K562 (cell line): ENCODE results near the gene ANP32B. TPM values are rescaled to one million over a fixed set of nuclear protein-coding genes. Genes with fewer than 3 reads are reported as not detected.

Experiments used
- ARHGAP35 ChIP-seq: fragments of 450-650 bp; IDR thresholded peaks from 2 replicates; pipeline ENCODE4 v1.6.1; 2018; ENCODE audit not compliant: partially characterized antibody
- GATA2 ChIP-seq: sonication (generic); formaldehyde crosslinking; IDR thresholded peaks from 2 replicates; pipeline ENCODE4 v1.4.0; 2020; ENCODE audit warnings: mild to moderate bottlenecking, missing genetic modification reagents
- HDAC1 ChIP-seq, 2 experiments: fragments of 450-650 bp; IDR thresholded peaks; 2 replicates each; pipeline ENCODE4 v1.6.1; 2016 to 2017; ENCODE audit warnings: inconsistent platforms in 1 of 2, mild to moderate bottlenecking in 1 of 2, moderate library complexity in 1 of 2
- HDAC8 ChIP-seq: fragments of 450-650 bp; IDR thresholded peaks from 2 replicates; pipeline ENCODE4 v1.6.1; 2016; ENCODE audit warnings: mild to moderate bottlenecking, missing genetic modification characterization, moderate library complexity, missing compliant biosample characterization
- ILF3 ChIP-seq: fragments of 450-650 bp; IDR thresholded peaks from 2 replicates; pipeline ENCODE4 v1.6.1; 2018; ENCODE audit warnings: antibody characterized with exemption, mild to moderate bottlenecking, moderate library complexity, borderline replicate concordance
- KLF6 ChIP-seq: fragments of 250-450 bp; sonication (Bioruptor Pico); IDR thresholded peaks from 2 replicates; pipeline ENCODE4 v1.4.0; 2020; ENCODE audit warnings: mild to moderate bottlenecking, moderate library complexity, borderline replicate concordance
- MXD1 ChIP-seq: fragments of 250-450 bp; sonication (Bioruptor Pico); IDR thresholded peaks from 2 replicates; pipeline ENCODE4 v1.8.0; 2021; ENCODE audit warnings: borderline replicate concordance, mild to moderate bottlenecking, moderate library complexity; ENCODE audit not compliant: poor library complexity, severe bottlenecking
- POLR2B ChIP-seq: fragments of 450-650 bp; IDR thresholded peaks from 2 replicates; pipeline ENCODE4 v1.6.1; 2018; ENCODE audit warnings: low read depth; ENCODE audit not compliant: partially characterized antibody
- PTRF ChIP-seq: fragments of 450-650 bp; IDR thresholded peaks from 2 replicates; pipeline ENCODE4 v1.6.1; 2016; ENCODE audit warnings: mild to moderate bottlenecking, missing genetic modification characterization, missing compliant biosample characterization
- RCOR1 ChIP-seq, 2 experiments: IDR thresholded peaks; 2 replicates each; pipeline ENCODE4 v1.6.1; 2012; ENCODE audit warnings: low read depth in 2 of 2, low read length in 2 of 2, borderline replicate concordance in 1 of 2, improper control_type of control experiment in 1 of 2
- SIN3A ChIP-seq, 2 experiments: fragments of 150-350 bp in 1 of 2; IDR thresholded peaks; 2 replicates each; pipeline ENCODE4 v1.6.1; 2011 to 2016; ENCODE audit warnings: borderline replicate concordance in 2 of 2, low read depth in 2 of 2, low read length in 2 of 2, mild to moderate bottlenecking in 2 of 2, moderate library complexity in 2 of 2; ENCODE audit not compliant: control insufficient read depth in 1 of 2
- TAL1 ChIP-seq: fragments of 450-650 bp; IDR thresholded peaks from 2 replicates; pipeline ENCODE4 v1.6.1; 2016; ENCODE audit warnings: mild to moderate bottlenecking
- TCF15 ChIP-seq: fragments of 250-450 bp; sonication (Bioruptor Pico); IDR thresholded peaks from 2 replicates; pipeline ENCODE4 v1.8.0; 2022; ENCODE audit warnings: moderate library complexity, mild to moderate bottlenecking, inconsistent platforms
- WHSC1 ChIP-seq: IDR thresholded peaks from one replicate; pipeline ENCODE4 v1.6.1; 2012; ENCODE audit warnings: low read length, control low read depth, inconsistent platforms
- ZBTB34 ChIP-seq: fragments of 250-450 bp; sonication (Bioruptor Pico); IDR thresholded peaks from 2 replicates; pipeline ENCODE4 v1.8.0; 2021; ENCODE audit warnings: mild to moderate bottlenecking, moderate library complexity
- ZNF175 ChIP-seq: fragments of 200-800 bp; sonication (Bioruptor generic); IDR thresholded peaks from 2 replicates; pipeline ENCODE4 v1.6.1; 2016; ENCODE audit warnings: low read depth, mild to moderate bottlenecking, missing genetic modification characterization, missing compliant biosample characterization
- ZNF311 ChIP-seq: fragments of 250-450 bp; sonication (Bioruptor Pico); IDR thresholded peaks from 2 replicates; pipeline ENCODE4 v1.4.0; 2020; ENCODE audit warnings: mild to moderate bottlenecking, moderate library complexity
- ZNF384 ChIP-seq: IDR thresholded peaks from 2 replicates; pipeline ENCODE4 v1.6.1; 2012; ENCODE audit warnings: low read depth, low read length, improper control_type of control experiment
- ZNF699 ChIP-seq: fragments of 250-450 bp; sonication (Bioruptor Pico); IDR thresholded peaks from 2 replicates; pipeline ENCODE4 v1.8.0; 2021; ENCODE audit warnings: mild to moderate bottlenecking, moderate library complexity; ENCODE audit not compliant: insufficient replicate concordance
- ZNF707 ChIP-seq: fragments of 250-450 bp; sonication (Bioruptor Pico); conservative IDR thresholded peaks from 2 replicates; pipeline ENCODE4 v1.8.0; 2022; ENCODE audit warnings: inconsistent platforms, mild to moderate bottlenecking, moderate library complexity
- ZNF740 ChIP-seq, 3 experiments: fragments of 200-800 bp in 1 of 3; sonication (Bioruptor generic) in 1 of 3; sonication (generic) in 1 of 3; formaldehyde crosslinking in 1 of 3; IDR thresholded peaks; 2 replicates each; pipeline versions ENCODE4 v1.6.1 to v1.8.0; 2016 to 2022; ENCODE audit warnings: mild to moderate bottlenecking in 2 of 3, missing compliant biosample characterization in 2 of 3, missing genetic modification characterization in 2 of 3, missing genetic modification reagents in 1 of 3
- ZNF76 ChIP-seq: fragments of 250-450 bp; sonication (Bioruptor Pico); IDR thresholded peaks from 2 replicates; pipeline ENCODE4 v1.4.0; 2020; ENCODE audit warnings: mild to moderate bottlenecking, moderate library complexity, borderline replicate concordance
- ZNF766 ChIP-seq: fragments of 200-800 bp; sonication (Bioruptor generic); conservative IDR thresholded peaks from 2 replicates; pipeline ENCODE4 v1.6.1; 2016; ENCODE audit warnings: missing genetic modification characterization, missing compliant biosample characterization
- polyA plus RNA-seq, 8 experiments: library from polyadenylated mRNA; depleted of rRNA in 4 of 8; stranded (reverse) in 5 of 8; unstranded in 3 of 8; fragments of >200 nt; fragmentation: Nextera tagmentation in 2 of 8; fragmentation: Illumina TruSeq in 1 of 8; extraction: Ambion mirVana in 2 of 8; extraction: Trizol in 1 of 8; gene quantifications; 2 replicates each; pipeline versions ENCODE4 v1.2.1 to v1.2.3, GENCODE V29; 2011 to 2014; ENCODE audit warnings: inconsistent platforms in 1 of 8, missing spikeins in 1 of 8
- total RNA-seq, 7 experiments: library from RNA; depleted of rRNA in 6 of 7; stranded (reverse); fragments of >200 nt in 6 of 7; fragmentation: Illumina TruSeq in 2 of 7; extraction: Trizol in 2 of 7; gene quantifications; 2 replicates each; pipeline versions ENCODE4 v1.2.1 to v1.2.3, GENCODE V29; 2011 to 2021; ENCODE audit warnings: low replicate concordance in 1 of 7

ANP32B gene
- total and polyA plus RNA-seq, 9 of the 15 experiments (the other 6 are each of a cell fraction or from before 2014, with no cell fraction given) = 68.9 to 815 (median 141) TPM

- 0 out of 2 replicates have a peak, but pooled peaks have one; percentile 26 for TF ChIP-seq ZBTB34 (CRISPR knock-in tag)
- peak; percentile 43 for TF ChIP-seq MXD1 (CRISPR knock-in tag)
- no peak for TF ChIP-seq ARHGAP35
- TF ChIP-seq ZNF740 (CRISPR knock-in tag; IDR thresholded peaks at IDR 0.05) = no peak
- TF ChIP-seq ZNF740 (tag; IDR thresholded peaks at IDR 0.05) = peak in 1 of 2 experiments; percentile 73; a peak in 2 of 4 replicates
- TF ChIP-seq ZNF384 = peak; percentile 25; the same call in 1 of the 2 replicates
- TF ChIP-seq ILF3 = no peak
- TF ChIP-seq TCF15 = 0 out of 2 replicates have a peak, but pooled peaks have one; percentile 66
- no peak for TF ChIP-seq HDAC1 (IDR thresholded peaks at IDR 0.05)
- TF ChIP-seq KLF6 = peak; percentile 90; the same call in 1 of the 2 replicates
- TF ChIP-seq WHSC1 = no peak
- TF ChIP-seq ZNF707 (CRISPR knock-in tag) = peak; percentile 65; the same call in 1 of the 2 replicates
- TF ChIP-seq POLR2B = no peak
- peak; percentile 48; the same call in 1 of the 2 replicates for TF ChIP-seq ZNF76 (CRISPR knock-in tag)
- TF ChIP-seq ZNF311 (CRISPR knock-in tag) = peak; percentile 92
- TF ChIP-seq HDAC8 = peak; percentile 89
- peak; percentile 78 for TF ChIP-seq ZNF175
- TF ChIP-seq ZNF766 = peak; percentile 77
- TF ChIP-seq PTRF (tag) = peak; percentile 93
- no peak for TF ChIP-seq TAL1
- TF ChIP-seq GATA2 (CRISPR knock-in tag) = no peak
- no peak for TF ChIP-seq SIN3A (IDR thresholded peaks at IDR 0.05; ENCODE audit: borderline replicate concordance in 2 of 2, control insufficient read depth in 1 of 2, low read depth in 2 of 2, low read length in 2 of 2)
- TF ChIP-seq ZNF699 (CRISPR knock-in tag) = no peak
- TF ChIP-seq RCOR1 (IDR thresholded peaks at IDR 0.05; ENCODE audit: borderline replicate concordance in 1 of 2, low read depth in 2 of 2, low read length in 2 of 2) = no peak
Observed at GRCh38 chr9:98049288-98050072, 66.3 kb downstream of the ANP32B start (continued).
